Loucy (cell line): Measurements from ENCODE around the gene JAG2.

ENCODE experiments used
- H2AFZ ChIP-seq: fragments of 200-600 bp; sonication (generic); 2 replicates; pipeline ENCODE4 v1.6.0; 2016; ENCODE audit warnings: antibody characterized with exemption, mild to moderate bottlenecking, low read length, moderate library complexity
- H3F3A ChIP-seq: fragments of 200-600 bp; 2 replicates; pipeline ENCODE4 v1.6.0; 2016; ENCODE audit warnings: antibody characterized with exemption, low read depth, mild to moderate bottlenecking
- H3K27me3 ChIP-seq: fragments of 200-600 bp; sonication (generic); 2 replicates; pipeline ENCODE4 v1.6.1; 2014; ENCODE audit warnings: low read length, mild to moderate bottlenecking; ENCODE audit not compliant: insufficient read depth, poor library complexity, severe bottlenecking
- H3K36me3 ChIP-seq: fragments of 200-600 bp; sonication (generic); 2 replicates; pipeline ENCODE4 v1.6.1; 2016; ENCODE audit warnings: low read length; ENCODE audit not compliant: insufficient read depth
- H3K4me1 ChIP-seq: fragments of 200-600 bp; sonication (generic); 2 replicates; pipeline ENCODE4 v1.5.1; 2014; ENCODE audit warnings: low read length, mild to moderate bottlenecking; ENCODE audit not compliant: insufficient read depth, poor library complexity, severe bottlenecking
- H3K4me2 ChIP-seq: fragments of 200-600 bp; sonication (generic); 2 replicates; pipeline ENCODE4 v1.6.0; 2014; ENCODE audit warnings: antibody characterized with exemption, low read length, low read depth, mild to moderate bottlenecking; ENCODE audit not compliant: poor library complexity, severe bottlenecking
- H3K4me3 ChIP-seq: fragments of 200-600 bp; sonication (generic); 2 replicates; pipeline ENCODE4 v1.5.1; 2014; ENCODE audit warnings: low read length, mild to moderate bottlenecking, mixed read lengths; ENCODE audit not compliant: poor library complexity, severe bottlenecking
- H3K79me2 ChIP-seq: fragments of 200-600 bp; sonication (generic); 2 replicates; pipeline ENCODE4 v1.6.1; 2014; ENCODE audit warnings: low read length; ENCODE audit not compliant: insufficient read depth
- H3K9ac ChIP-seq: fragments of 200-600 bp; sonication (generic); 2 replicates; pipeline ENCODE4 v1.6.0; 2014; ENCODE audit warnings: mild to moderate bottlenecking, low read depth, low read length, moderate library complexity; ENCODE audit not compliant: poor library complexity, severe bottlenecking
- H3K9me2 ChIP-seq: fragments of 200-600 bp; sonication (generic); replicated peaks from 2 replicates; pipeline ENCODE4 v1.6.1; 2016; ENCODE audit warnings: low read depth, low read length, mixed read lengths
- H3K9me3 ChIP-seq: fragments of 200-600 bp; sonication (generic); 2 replicates; pipeline ENCODE4 v1.6.1; 2014; ENCODE audit warnings: mild to moderate bottlenecking, antibody characterized with exemption, low read length, low read depth; ENCODE audit not compliant: insufficient read depth
- H4K20me1 ChIP-seq: fragments of 200-600 bp; sonication (generic); 2 replicates; pipeline ENCODE4 v1.6.0; 2014; ENCODE audit warnings: antibody characterized with exemption, low read length, mild to moderate bottlenecking; ENCODE audit not compliant: insufficient read depth, poor library complexity, severe bottlenecking
- EZH2phosphoT487 ChIP-seq: fragments of 200-600 bp; IDR thresholded peaks from 2 replicates; pipeline ENCODE4 v1.6.1; 2018; ENCODE audit warnings: antibody characterized with exemption, mild to moderate bottlenecking, moderate library complexity, borderline replicate concordance
- TF ChIP-seq, protein P1 (sequence below): fragments of 200-600 bp; sonication (generic); conservative IDR thresholded peaks from 2 replicates; pipeline ENCODE4 v1.5.1; 2014; ENCODE audit warnings: mild to moderate bottlenecking, antibody characterized with exemption, low read length

Gene JAG2

DNA sequence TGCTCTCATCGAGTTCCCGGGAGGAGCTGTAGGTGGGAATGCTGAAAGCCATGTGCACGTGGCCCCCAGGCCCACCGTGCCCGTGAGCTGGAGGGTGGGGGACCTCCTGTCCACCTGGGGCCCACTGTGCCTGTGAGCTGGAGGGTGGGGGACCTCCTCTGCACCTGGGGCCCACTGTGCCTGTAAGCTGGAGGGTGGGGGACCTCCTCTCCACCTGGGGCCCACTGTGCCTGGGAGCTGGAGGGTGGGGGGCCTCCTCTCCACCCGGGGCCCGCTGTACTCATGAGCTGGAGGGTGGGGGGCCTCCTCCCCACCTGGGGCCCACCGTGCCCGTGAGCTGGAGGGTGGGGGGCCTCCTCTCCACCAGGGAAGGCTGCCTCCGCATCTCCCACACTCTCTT, 26.5 kb upstream of the JAG2 start:
- Histone ChIP-seq H3K9me2 (no peaks in the 10 kb centered on the region), H4K20me1 (no peaks in the 10 kb centered on the region), H3K79me2 (no peaks in the 10 kb centered on the region), H3K9ac (no peak overlapping the region), H3K36me3 (no peaks in the 10 kb centered on the region), H3K9me3 (no peaks in the 10 kb centered on the region), H3K4me2 (no peak overlapping the region), H2AFZ (no peak overlapping the region), H3K4me1 (peaks cover 20% of the 10 kb centered on the region), H3F3A (no peaks in the 10 kb centered on the region), H3K4me3 (no peak overlapping the region), H3K27me3 (no peaks in the 10 kb centered on the region)
- TF ChIP-seq, protein P1, sequence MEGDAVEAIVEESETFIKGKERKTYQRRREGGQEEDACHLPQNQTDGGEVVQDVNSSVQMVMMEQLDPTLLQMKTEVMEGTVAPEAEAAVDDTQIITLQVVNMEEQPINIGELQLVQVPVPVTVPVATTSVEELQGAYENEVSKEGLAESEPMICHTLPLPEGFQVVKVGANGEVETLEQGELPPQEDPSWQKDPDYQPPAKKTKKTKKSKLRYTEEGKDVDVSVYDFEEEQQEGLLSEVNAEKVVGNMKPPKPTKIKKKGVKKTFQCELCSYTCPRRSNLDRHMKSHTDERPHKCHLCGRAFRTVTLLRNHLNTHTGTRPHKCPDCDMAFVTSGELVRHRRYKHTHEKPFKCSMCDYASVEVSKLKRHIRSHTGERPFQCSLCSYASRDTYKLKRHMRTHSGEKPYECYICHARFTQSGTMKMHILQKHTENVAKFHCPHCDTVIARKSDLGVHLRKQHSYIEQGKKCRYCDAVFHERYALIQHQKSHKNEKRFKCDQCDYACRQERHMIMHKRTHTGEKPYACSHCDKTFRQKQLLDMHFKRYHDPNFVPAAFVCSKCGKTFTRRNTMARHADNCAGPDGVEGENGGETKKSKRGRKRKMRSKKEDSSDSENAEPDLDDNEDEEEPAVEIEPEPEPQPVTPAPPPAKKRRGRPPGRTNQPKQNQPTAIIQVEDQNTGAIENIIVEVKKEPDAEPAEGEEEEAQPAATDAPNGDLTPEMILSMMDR: no peak
- TF ChIP-seq EZH2phosphoT487: no peak

DNA sequence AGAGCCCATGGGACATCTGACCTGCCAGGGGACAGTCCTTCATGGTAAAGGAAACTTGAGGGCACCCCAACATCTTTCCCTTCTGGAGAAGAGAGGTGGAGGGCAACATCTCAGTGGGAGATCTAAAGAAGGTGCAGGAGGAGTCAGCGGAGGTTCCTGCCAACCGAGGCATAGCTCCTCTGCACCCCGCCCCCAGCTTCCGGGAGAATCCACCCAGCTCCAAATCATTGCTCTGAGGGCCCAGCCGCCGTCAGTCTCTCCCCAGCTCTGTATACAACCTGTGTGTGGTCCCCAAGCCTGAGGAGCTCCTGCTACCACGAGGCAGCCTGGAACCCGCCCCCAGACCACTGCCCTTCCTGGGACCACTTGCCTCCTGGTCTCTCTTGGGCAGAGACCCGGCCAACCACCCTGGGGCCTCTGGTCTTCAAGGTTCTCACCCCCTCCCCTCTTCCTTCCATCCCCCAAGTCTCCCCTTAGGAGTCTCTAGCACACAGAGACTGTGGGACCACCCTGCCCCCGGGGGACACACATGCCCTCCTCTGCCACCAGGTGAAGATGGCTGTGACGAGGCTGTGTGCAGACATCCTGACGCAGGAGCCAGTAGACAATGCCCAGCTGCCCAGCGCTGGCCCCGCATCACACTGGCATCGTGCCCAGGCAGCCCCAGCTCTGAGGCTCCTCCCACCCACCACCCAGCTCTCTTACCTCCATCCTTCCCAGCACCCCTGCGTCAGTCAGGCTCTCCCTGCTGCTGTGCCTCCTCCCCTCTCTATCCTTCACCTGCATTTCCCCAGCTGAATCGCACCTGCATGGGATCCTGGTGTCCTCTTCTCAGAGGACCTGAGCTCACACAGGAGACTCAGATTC, 25.6 kb upstream of the JAG2 start:
- no peaks in the 10 kb centered on the region for H3K27me3 ChIP-seq
- H3K4me1 ChIP-seq: peaks cover 15% of the 10 kb centered on the region
- no peaks in the 10 kb centered on the region for H3K36me3 ChIP-seq
- H3K9me2 ChIP-seq: no peaks in the 10 kb centered on the region
- no peaks in the 10 kb centered on the region for H3F3A ChIP-seq
- no peaks in the 10 kb centered on the region for H3K9me3 ChIP-seq
- H3K79me2 ChIP-seq: no peaks in the 10 kb centered on the region
- peak overlapping the region; percentile 47 for H3K4me2 ChIP-seq
- H3K9ac ChIP-seq: peak overlapping the region; percentile 20
- H2AFZ ChIP-seq: peak overlapping the region; percentile 65
- no peaks in the 10 kb centered on the region for H4K20me1 ChIP-seq
- H3K4me3 ChIP-seq: peak overlapping the region; percentile 4
- TF ChIP-seq, protein P1: no peak; the same call in 1 of the 2 replicates
- no peak for TF ChIP-seq EZH2phosphoT487

DNA sequence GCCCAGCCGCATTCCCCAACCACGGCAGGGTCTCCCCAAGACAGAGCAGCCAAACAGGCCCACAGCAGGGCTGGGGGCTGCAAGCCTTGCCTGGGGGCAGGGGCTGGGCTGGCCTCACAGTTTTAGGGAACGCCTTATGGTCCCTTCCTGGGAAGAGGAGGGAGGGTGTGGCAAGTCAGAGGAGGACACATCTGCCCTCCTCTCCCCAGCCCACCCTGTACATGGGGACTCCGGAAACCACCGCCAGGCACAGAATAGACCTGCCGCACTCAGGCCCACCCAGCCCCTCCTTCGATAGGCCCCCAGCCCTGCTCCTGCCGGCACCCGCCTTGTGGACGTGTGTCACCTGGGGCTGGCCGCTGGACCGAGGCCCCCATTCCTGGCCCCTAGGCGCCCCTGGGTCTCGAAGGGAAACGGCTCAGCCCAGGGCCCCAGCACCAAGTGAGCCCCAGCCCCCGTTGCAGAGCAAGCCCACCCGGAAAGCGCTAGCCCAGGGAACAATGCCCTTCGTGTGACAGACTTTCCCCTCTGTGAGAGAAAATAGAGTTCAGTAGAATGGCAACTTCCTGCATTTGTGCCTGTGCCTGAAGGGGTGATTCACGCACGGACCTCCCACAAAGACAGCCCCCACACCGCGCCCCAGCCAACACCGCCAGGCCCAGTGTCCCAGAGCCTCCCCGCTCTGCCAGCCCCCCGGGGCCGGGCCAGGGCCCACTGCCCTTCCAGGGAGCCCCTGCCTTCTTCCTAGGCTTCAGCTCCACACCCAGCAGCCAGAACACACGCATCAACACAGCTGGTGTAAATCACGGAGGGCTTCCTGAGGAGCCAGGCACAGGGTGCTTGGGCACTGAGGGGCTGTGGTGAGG, 24.5 kb upstream of the JAG2 start:
- Histone ChIP-seq H3K4me3 (no peak overlapping the region), H3K27me3 (no peaks in the 10 kb centered on the region), H3K9me3 (no peaks in the 10 kb centered on the region), H3K36me3 (no peaks in the 10 kb centered on the region), H3F3A (no peaks in the 10 kb centered on the region), H3K9ac (no peak overlapping the region), H4K20me1 (no peaks in the 10 kb centered on the region), H3K4me1 (peaks cover 15% of the 10 kb centered on the region), H3K79me2 (no peaks in the 10 kb centered on the region), H2AFZ (no peak overlapping the region), H3K4me2 (peak overlapping the region; percentile 47), H3K9me2 (no peaks in the 10 kb centered on the region)
- no peak for TF ChIP-seq EZH2phosphoT487
- TF ChIP-seq, protein P1: no peak
